ENCODE results near the gene KLK3. TPM values are rescaled to one million over a fixed set of nuclear protein-coding genes. Genes with fewer than 3 reads are reported as not detected.

Gene KLK3
- total RNA-seq, 4 donors from 2014 or later = not detected

DNA sequence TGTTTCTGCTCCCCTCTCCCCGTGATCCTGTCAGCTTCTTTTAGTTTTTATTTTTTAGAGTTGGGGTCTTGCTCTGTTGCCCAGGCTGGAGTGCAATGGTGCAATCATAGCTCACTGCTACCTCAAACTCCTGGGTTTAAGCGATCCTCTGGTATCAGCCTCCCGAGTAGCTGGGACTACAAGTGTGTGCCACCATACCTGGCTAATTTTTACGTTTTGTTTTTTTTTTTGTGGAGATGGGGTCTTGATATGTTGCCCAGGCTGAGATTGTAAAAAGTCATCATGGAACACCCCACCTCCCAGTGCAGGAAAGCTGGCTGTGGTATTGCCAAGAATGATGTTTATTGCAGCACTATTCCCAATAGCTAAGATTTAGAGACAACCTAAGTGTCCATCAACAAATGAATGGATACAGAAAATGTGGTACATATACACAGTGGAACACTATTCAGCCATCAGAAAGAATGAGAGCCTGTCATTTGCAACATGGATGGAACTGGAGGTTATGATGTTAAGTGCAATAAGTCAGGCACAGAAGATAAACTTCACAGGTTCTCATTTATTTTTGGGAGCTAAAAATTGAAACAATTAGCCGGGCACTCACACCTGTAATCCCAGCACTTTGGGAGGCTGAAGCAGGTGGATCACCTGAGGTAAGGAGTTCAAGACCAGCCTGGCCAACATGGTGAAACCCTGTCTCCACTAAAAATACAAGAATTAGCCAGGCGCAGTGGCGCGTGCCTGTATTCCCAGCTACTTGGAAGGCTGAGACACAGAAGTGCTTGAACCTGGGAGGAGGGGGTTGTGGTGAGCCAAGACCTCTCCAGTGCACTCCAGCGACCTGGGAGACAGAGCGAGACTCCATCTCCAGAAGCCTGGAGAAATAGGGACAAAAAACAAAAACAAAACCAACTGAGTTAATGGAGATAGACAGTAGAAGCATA, 14.7 kb upstream of the KLK3 start:
- peaks cover 0 to 11% (median 0%) of the 10 kb centered on the region in 3 donors for H3K9me3 ChIP-seq
- DNase-seq = no peak
- H3K27me3 ChIP-seq = peaks cover 0 to 57% (median 0%) of the 10 kb centered on the region in 4 donors
- H3K36me3 ChIP-seq = no peaks in the 10 kb centered on the region
- 74 to 80% methylated on average over 7 to 10 of the region's 10 CpGs for WGBS, 2 donors
- H3K4me1 ChIP-seq = peaks cover 0 to 25% (median 5%) of the 10 kb centered on the region in 3 donors
- intact Hi-C loops (cut with DNase I) = no loop called here
- H3K27ac ChIP-seq = no peak overlapping the region
- TF ChIP-seq POLR2A (IDR thresholded peaks at IDR 0.05) = no peak
- TF ChIP-seq CTCF (IDR thresholded peaks at IDR 0.05) = no peak
- no peak overlapping the region for H3K4me3 ChIP-seq

GRCh38 chr19:50842130-50842529, 12.6 kb upstream of the KLK3 start:
- Histone ChIP-seq H3K27ac (no peak overlapping the region), H3K27me3 (peaks cover 0 to 44% (median 0%) of the 10 kb centered on the region in 4 donors), H3K4me1 (peaks cover 0 to 4% (median 0%) of the 10 kb centered on the region in 3 donors), H3K36me3 (no peaks in the 10 kb centered on the region), H3K4me3 (no peak overlapping the region), H3K9me3 (peaks cover 0 to 11% (median 0%) of the 10 kb centered on the region in 3 donors)
- no peak for DNase-seq
- WGBS, 2 donors = 60 to 72% methylated on average over 5 to 6 of the region's 6 CpGs
- intact Hi-C loops (cut with DNase I) = no loop called here
- TF ChIP-seq POLR2A (IDR thresholded peaks at IDR 0.05) (no peak), CTCF (IDR thresholded peaks at IDR 0.05) (no peak)

DNA sequence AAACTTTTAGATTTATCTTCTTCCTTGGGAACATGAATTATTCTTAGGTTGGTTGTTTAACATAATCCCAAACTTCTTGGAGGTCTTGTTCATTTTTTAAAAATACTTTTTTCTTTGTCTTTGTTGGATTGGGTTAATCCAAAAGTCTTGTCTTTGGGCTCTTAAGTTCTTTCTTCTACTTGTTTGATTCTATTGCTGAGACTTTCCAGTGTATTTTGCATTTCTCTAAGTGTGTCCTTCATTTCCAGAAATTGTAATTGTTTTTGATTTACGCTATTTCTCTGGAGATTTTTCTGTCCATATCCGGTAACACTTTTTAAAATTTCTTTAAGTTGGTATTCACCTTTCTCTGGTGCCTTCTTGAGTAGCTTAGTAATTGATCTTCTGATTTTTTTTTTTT, 11.5 kb upstream of the KLK3 start:
- intact Hi-C loops (cut with DNase I) = no loop called here
- Histone ChIP-seq H3K27me3 (peaks cover 0 to 37% (median 0%) of the 10 kb centered on the region in 4 donors), H3K36me3 (no peaks in the 10 kb centered on the region), H3K9me3 (peaks cover 0 to 11% (median 0%) of the 10 kb centered on the region in 3 donors), H3K4me3 (no peak overlapping the region), H3K27ac (no peak overlapping the region), H3K4me1 (no peaks in the 10 kb centered on the region)
- 86 to 90% methylated on average over 2 of the region's 2 CpGs for WGBS, 2 donors
- DNase-seq = no peak
- no peak for TF ChIP-seq POLR2A (IDR thresholded peaks at IDR 0.05)
- no peak for TF ChIP-seq CTCF (IDR thresholded peaks at IDR 0.05)

DNA sequence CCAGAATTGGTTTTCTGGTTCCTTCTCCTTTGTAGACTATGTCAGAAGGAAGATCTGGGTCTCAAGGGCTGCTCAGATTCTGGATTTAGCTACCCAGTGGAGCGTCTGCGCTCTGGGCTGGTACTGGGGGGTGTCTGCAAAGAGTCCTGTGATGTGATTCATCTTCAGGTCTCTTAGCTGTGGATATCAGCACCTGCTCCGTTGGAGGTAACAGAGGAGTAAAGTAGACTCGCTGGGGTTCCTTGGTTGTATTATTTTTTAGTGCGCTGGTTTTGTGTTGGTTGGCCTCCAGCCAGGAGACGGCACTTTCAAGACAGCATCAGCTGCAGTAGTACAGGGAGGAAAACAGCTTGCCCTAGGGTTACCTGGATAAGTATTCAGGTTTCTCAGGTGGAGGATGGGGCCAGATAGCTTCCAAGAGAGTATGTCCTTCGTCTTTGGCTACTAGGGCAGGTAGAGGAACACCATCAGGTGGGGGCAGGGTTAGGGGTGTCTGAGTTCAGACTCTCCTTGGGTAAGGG, 11.0 kb upstream of the KLK3 start:
- Histone ChIP-seq H3K27ac (no peak overlapping the region), H3K4me3 (no peak overlapping the region), H3K27me3 (peaks cover 0 to 37% (median 0%) of the 10 kb centered on the region in 4 donors), H3K36me3 (no peaks in the 10 kb centered on the region), H3K9me3 (peaks cover 0 to 11% (median 0%) of the 10 kb centered on the region in 3 donors), H3K4me1 (no peaks in the 10 kb centered on the region)
- 77 to 83% methylated on average over 5 to 6 of the region's 7 CpGs for WGBS, 2 donors
- no peak for DNase-seq
- TF ChIP-seq POLR2A (IDR thresholded peaks at IDR 0.05) (no peak), CTCF (IDR thresholded peaks at IDR 0.05) (no peak)
- intact Hi-C loops (cut with DNase I) = no loop called here

Measured in esophagus squamous epithelium (tissue), 5 donors.